ENCODE results near the gene CCKAR.

Gene CCKAR

DNA sequence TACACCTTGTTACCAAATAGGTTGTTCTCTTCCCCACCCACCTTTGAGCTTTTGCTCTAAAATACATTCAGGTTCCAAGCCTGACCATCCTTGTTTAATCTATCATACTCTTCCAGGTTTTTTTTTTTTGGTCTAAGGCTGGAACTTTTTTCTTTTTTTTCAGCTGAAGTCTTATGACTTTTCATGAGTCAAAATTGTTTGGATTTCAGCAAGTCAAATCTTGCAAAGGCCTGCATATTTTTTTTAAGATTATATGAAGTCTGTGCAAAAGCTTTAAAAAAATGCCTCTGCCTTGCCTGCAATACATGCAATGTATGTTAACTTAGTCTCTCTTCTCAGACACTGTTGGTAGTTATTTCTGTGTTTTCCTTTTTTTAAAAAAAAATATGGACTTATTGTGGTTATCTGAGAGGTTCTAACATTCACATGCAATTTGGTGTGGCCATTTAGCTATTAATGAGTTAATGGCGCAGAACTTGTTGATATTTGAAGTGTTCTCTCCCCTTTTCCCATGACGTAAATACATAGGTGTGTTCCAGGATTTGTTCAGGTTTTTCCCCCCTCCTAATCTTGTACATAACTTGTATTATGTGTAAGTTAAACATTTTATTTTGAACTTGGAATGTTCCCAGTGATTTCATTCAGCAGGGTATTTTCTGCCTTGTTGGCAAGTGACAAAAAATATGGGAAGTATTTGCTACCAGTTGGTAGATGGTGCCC, 58.7 kb downstream of the CCKAR start:
- no peak for ATAC-seq (ENCODE audit: insufficient read depth, low read depth)
- Histone ChIP-seq H4K20me1 (ENCODE audit: insufficient read depth, low read length) (no peaks in the 10 kb centered on the region), H3K27ac (ENCODE audit: low read length) (no peak overlapping the region)

More for the DNA sequence above, 58.7 kb downstream of the CCKAR start:
- Histone ChIP-seq H2AFZ (ENCODE audit: low read depth, low read length) (no peak overlapping the region), H3K4me2 (ENCODE audit: insufficient read depth, low read length) (no peak overlapping the region), H3K4me3 (ENCODE audit: low read depth in 1 of 2, low read length in 2 of 2) (no peak overlapping the region), H3K27me3 (ENCODE audit: insufficient read depth, low read length, poor library complexity) (no peaks in the 10 kb centered on the region), H3K4me1 (ENCODE audit: insufficient read depth, low read length) (no peaks in the 10 kb centered on the region), H3K9me3 (ENCODE audit: insufficient read depth, low read length, severe bottlenecking) (no peaks in the 10 kb centered on the region), H3K36me3 (ENCODE audit: insufficient read depth, low read length) (peaks cover 52% of the 10 kb centered on the region), H3K79me2 (ENCODE audit: insufficient read depth, low read length) (no peaks in the 10 kb centered on the region), H3K9ac (ENCODE audit: low read depth, low read length) (no peak overlapping the region)
- TF ChIP-seq EZH2 (IDR thresholded peaks at IDR 0.05; ENCODE audit: borderline replicate concordance, low read depth, low read length, severe bottlenecking) = no peak
- TF ChIP-seq, protein P1, sequence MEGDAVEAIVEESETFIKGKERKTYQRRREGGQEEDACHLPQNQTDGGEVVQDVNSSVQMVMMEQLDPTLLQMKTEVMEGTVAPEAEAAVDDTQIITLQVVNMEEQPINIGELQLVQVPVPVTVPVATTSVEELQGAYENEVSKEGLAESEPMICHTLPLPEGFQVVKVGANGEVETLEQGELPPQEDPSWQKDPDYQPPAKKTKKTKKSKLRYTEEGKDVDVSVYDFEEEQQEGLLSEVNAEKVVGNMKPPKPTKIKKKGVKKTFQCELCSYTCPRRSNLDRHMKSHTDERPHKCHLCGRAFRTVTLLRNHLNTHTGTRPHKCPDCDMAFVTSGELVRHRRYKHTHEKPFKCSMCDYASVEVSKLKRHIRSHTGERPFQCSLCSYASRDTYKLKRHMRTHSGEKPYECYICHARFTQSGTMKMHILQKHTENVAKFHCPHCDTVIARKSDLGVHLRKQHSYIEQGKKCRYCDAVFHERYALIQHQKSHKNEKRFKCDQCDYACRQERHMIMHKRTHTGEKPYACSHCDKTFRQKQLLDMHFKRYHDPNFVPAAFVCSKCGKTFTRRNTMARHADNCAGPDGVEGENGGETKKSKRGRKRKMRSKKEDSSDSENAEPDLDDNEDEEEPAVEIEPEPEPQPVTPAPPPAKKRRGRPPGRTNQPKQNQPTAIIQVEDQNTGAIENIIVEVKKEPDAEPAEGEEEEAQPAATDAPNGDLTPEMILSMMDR (IDR thresholded peaks at IDR 0.05; ENCODE audit: borderline replicate concordance, extremely low read depth, low read length, poor library complexity, severe bottlenecking) = no peak
- DNase-seq = no peak
